HFFc6 (cell line): Measurements from ENCODE around the gene CHST13. TPM values are rescaled to one million over a fixed set of nuclear protein-coding genes. Genes with fewer than 3 reads are reported as not detected.

Source experiments
- DNase-seq: peaks from one replicate; pipeline ENCODE4 v3.0.0-alpha.2; 2018
- H3K27ac Mint-ChIP-seq: 2 replicates; pipeline ENCODE4 v1.8.0; 2020; ENCODE audit warnings: mild to moderate bottlenecking, mixed read lengths
- H3K27me3 Mint-ChIP-seq: 2 replicates; pipeline ENCODE4 v1.8.0; 2021; ENCODE audit warnings: mild to moderate bottlenecking, moderate library complexity, mixed read lengths; ENCODE audit not compliant: insufficient read depth
- H3K36me3 Mint-ChIP-seq: 2 replicates; pipeline ENCODE4 v1.8.0; 2021; ENCODE audit warnings: low read depth, mixed read lengths
- H3K4me1 Mint-ChIP-seq: 2 replicates; pipeline ENCODE4 v1.8.0; 2020; ENCODE audit warnings: low read depth, mixed read lengths
- H3K4me3 Mint-ChIP-seq: 2 replicates; pipeline ENCODE4 v1.8.0; 2020; ENCODE audit warnings: mild to moderate bottlenecking, moderate library complexity, mixed read lengths
- H3K9me3 Mint-ChIP-seq: 2 replicates; pipeline ENCODE4 v1.8.0; 2020; ENCODE audit warnings: mild to moderate bottlenecking, mixed read lengths
- total RNA-seq, 6 experiments: library from RNA; stranded (reverse); fragmentation: NEBNext Ultra II Directional; extraction: Animal tissue kit (Norgen Biotek cat#: 25700); gene quantifications; 2 replicates in 1 of 6; 3 replicates in 5 of 6; pipeline ENCODE4 v1.2.3, GENCODE V29; 2021
- TF ChIP-seq, protein P1 (sequence below): fragments of 200-600 bp; sonication (generic); IDR thresholded peaks from 2 replicates; pipeline ENCODE4 v1.5.0; 2021; ENCODE audit warnings: antibody characterized with exemption, mild to moderate bottlenecking

Gene CHST13
- total RNA-seq, 6 experiments from 2014 or later: not detected

DNA sequence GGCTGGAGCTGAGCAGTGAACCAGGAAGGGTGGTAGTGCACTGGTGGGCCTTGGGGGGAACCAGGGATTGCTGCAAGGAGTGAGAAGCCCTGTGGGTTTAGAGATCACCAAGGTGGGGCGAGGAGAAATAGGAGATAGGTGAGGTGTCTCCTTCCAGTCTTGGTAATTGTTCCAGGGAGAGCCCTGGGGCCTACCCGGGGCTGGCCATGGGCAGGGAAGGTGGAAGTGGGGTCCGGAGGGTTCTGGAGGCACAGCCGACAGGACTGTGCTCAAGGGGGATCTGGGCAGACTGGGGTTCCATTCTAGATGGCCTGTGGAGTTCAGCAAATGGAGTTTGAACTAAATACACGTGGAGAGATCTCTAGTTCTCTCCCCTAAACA, 4.5 kb downstream of the CHST13 start:
- Mint-ChIP-seq H3K9me3 (no peaks in the 10 kb centered on the region), H3K4me3 (no peak overlapping the region), H3K36me3 (no peaks in the 10 kb centered on the region), H3K27me3 (peaks cover 30% of the 10 kb centered on the region), H3K27ac (no peak overlapping the region), H3K4me1 (no peaks in the 10 kb centered on the region)
- DNase-seq: no peak
- TF ChIP-seq, protein P1, sequence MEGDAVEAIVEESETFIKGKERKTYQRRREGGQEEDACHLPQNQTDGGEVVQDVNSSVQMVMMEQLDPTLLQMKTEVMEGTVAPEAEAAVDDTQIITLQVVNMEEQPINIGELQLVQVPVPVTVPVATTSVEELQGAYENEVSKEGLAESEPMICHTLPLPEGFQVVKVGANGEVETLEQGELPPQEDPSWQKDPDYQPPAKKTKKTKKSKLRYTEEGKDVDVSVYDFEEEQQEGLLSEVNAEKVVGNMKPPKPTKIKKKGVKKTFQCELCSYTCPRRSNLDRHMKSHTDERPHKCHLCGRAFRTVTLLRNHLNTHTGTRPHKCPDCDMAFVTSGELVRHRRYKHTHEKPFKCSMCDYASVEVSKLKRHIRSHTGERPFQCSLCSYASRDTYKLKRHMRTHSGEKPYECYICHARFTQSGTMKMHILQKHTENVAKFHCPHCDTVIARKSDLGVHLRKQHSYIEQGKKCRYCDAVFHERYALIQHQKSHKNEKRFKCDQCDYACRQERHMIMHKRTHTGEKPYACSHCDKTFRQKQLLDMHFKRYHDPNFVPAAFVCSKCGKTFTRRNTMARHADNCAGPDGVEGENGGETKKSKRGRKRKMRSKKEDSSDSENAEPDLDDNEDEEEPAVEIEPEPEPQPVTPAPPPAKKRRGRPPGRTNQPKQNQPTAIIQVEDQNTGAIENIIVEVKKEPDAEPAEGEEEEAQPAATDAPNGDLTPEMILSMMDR: no peak

DNA sequence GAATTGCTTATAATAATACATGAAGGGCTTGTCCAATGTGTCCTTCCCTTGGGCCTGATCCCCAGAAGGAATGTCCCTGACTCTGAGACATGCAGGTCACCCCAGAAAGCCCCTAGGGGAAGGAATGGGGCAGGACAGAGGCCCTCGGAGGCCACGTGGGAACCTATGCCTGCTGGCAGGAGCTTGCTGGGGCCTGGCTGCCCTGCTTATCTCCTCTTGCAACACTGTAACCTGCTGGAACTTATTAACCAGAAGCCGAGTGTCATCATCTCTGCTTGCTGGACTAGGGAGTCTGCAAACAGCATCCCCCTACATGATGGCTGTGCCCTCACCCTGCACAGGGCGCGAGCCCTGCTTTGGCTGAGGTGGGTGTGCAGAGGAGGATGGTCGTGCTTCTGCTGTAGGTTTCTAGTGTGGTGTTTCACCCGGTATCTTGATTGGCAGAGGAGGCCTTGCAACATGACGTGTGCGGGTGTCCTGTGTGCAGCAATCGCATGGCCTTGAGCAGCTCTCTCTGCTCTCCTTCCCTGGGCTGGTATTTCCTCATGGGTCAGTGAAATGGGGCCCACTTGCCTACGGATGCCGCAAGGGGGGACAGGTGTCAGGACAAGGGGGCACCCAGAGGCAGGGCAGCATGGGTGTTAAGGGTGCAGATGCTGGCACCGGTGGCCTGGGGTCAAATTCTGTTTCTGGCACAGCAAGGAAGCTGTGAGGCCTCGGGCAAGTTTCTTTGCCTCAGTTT, 5.0 kb downstream of the CHST13 start:
- H3K4me3 Mint-ChIP-seq: no peak overlapping the region
- H3K27me3 Mint-ChIP-seq: peaks cover 28% of the 10 kb centered on the region
- H3K4me1 Mint-ChIP-seq: no peaks in the 10 kb centered on the region
- TF ChIP-seq, protein P1: peak; percentile 36
- no peaks in the 10 kb centered on the region for H3K36me3 Mint-ChIP-seq
- H3K9me3 Mint-ChIP-seq: no peaks in the 10 kb centered on the region
- DNase-seq: no peak
- no peak overlapping the region for H3K27ac Mint-ChIP-seq

DNA sequence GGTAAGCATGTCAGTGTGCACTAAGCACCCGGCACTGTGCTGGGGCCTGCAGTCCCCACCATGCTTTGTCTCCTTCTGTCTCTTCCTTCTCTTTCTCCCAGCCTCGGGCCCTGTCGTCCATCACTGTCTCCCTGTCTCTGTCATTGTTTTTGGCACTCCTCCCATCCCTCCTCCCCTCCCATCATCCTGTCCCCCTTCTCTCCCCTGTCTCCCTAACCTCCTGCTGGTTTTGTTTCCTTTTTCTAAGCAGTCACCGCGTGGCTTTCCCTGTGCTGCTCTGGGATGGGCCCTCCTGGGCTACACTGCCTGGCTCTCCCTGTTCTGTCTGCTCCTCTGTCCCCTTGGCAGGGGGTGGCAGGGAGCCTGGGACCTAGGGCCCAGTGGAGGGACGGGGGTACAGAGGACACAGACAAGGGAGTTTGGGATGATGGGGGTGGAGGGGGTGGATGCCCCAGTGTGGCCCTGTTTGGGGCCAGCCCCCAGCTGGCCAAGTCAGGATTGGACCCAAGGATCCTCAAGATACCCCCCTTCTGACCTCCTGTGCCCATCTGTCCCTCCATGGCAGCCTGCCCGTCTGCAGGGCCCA, 5.7 kb downstream of the CHST13 start:
- Mint-ChIP-seq H3K4me3 (no peak overlapping the region), H3K36me3 (no peaks in the 10 kb centered on the region), H3K9me3 (no peaks in the 10 kb centered on the region), H3K4me1 (no peaks in the 10 kb centered on the region), H3K27ac (no peak overlapping the region), H3K27me3 (peaks cover 26% of the 10 kb centered on the region)
- DNase-seq: no peak
- TF ChIP-seq, protein P1: no peak

DNA sequence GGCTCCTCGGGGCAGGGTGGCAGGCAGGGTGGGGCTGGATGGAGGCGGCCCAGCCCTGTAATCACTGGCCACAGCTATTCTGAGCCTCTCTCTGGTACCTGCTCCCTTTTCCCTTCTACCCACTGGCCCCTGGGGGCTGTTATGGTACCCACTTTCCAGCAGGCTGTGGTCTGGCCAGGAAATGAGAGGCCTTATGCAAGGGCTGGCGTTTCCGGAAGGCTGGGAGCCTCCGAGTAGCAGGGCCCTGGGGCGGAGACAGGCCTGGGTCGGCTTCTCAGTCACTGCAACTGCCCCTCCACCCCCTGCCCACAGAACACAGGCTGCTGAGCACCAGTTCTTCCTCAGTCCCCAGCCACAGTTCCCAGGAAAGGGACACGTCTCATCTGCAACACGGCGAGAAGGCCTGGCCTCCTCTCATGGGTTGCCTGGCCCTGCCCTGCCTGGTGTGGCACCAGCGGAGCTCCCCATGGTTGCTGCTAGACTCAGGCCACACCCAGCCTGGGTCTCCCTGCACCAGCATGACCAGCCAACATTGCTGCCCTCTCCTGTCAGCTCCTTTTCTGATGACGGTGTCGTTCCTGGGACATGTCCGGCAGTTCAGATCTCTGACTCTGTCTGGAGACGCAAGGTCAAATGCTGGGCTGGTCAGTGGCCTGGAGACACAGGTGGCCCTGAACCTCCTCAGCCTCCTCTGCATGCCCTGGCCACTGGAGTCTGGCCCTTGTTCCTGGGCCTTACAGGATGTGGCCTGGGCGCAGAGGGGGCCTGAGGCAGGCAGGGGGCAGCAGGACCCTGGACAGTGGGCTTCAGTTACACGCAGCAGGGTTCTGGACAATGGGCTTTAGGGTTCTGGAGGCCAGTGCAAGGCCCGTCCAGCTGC, 6.5 kb downstream of the CHST13 start:
- no peak overlapping the region for H3K4me3 Mint-ChIP-seq
- no peaks in the 10 kb centered on the region for H3K36me3 Mint-ChIP-seq
- TF ChIP-seq, protein P1: no peak
- no peak for DNase-seq
- H3K9me3 Mint-ChIP-seq: no peaks in the 10 kb centered on the region
- no peaks in the 10 kb centered on the region for H3K4me1 Mint-ChIP-seq
- no peak overlapping the region for H3K27ac Mint-ChIP-seq
- peaks cover 23% of the 10 kb centered on the region for H3K27me3 Mint-ChIP-seq

DNA sequence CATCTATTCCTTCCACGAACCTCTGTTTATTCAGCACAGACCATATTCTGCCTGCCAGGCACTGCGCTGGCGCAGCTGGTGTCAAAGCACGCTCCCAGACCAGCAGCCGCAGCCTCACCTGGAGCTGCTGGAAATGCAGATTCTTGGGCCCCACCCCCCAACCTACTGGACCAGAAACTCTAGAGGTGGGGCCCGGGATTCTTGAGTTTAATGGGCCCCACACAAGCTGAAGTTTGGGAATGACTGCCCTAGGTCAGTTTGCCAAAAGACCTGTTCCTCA, 7.0 kb downstream of the CHST13 start:
- H3K27ac Mint-ChIP-seq: no peak overlapping the region
- no peaks in the 10 kb centered on the region for H3K4me1 Mint-ChIP-seq
- no peaks in the 10 kb centered on the region for H3K36me3 Mint-ChIP-seq
- H3K27me3 Mint-ChIP-seq: peaks cover 25% of the 10 kb centered on the region
- no peaks in the 10 kb centered on the region for H3K9me3 Mint-ChIP-seq
- no peak for DNase-seq
- TF ChIP-seq, protein P1: no peak
- no peak overlapping the region for H3K4me3 Mint-ChIP-seq
